Measurements from ENCODE around the gene MOB2.

The MOB2 gene

GRCh38 chr11:1448882-1449281, 37.7 kb downstream of the MOB2 start:
- ChIA-PET POLR2A (no interaction called here), CTCF (no interaction called here)
- DNase-seq (ENCODE audit: extremely low spot score): no peak
- TF ChIP-seq LEF1 (IDR thresholded peaks at IDR 0.05; ENCODE audit: borderline replicate concordance) (no peak), SP1 (IDR thresholded peaks at IDR 0.05) (no peak), ARNT (IDR thresholded peaks at IDR 0.05) (no peak), CTBP1 (IDR thresholded peaks at IDR 0.05; ENCODE audit: borderline replicate concordance) (no peak), SUZ12 (IDR thresholded peaks at IDR 0.05) (no peak), BHLHE40 (IDR thresholded peaks at IDR 0.05; ENCODE audit: borderline replicate concordance) (no peak), NFRKB (IDR thresholded peaks at IDR 0.05) (no peak), ZNF384 (IDR thresholded peaks at IDR 0.05) (no peak), FOXA1 (IDR thresholded peaks at IDR 0.05) (no peak), FOXM1 (IDR thresholded peaks at IDR 0.05; ENCODE audit: borderline replicate concordance) (no peak), ELF4 (IDR thresholded peaks at IDR 0.05) (no peak), HDGF (IDR thresholded peaks at IDR 0.05; ENCODE audit: borderline replicate concordance) (no peak), TARDBP (IDR thresholded peaks at IDR 0.05) (no peak), FOXK2 (IDR thresholded peaks at IDR 0.05) (no peak), L3MBTL2 (conservative IDR thresholded peaks at IDR 0.05) (no peak), PKNOX1 (IDR thresholded peaks at IDR 0.05) (no peak)

GRCh38 chr11:1447845-1448825, 38.4 kb downstream of the MOB2 start:
- POLR2A ChIA-PET: no interaction called here
- DNase-seq (ENCODE audit: extremely low spot score): no peak
- TF ChIP-seq LEF1 (IDR thresholded peaks at IDR 0.05; ENCODE audit: borderline replicate concordance) (no peak), FOXA1 (IDR thresholded peaks at IDR 0.05) (no peak), ZNF384 (IDR thresholded peaks at IDR 0.05) (no peak), BHLHE40 (IDR thresholded peaks at IDR 0.05; ENCODE audit: borderline replicate concordance) (no peak), SUZ12 (IDR thresholded peaks at IDR 0.05) (no peak), ARNT (IDR thresholded peaks at IDR 0.05) (no peak), FOXK2 (IDR thresholded peaks at IDR 0.05) (no peak), ELF4 (IDR thresholded peaks at IDR 0.05) (no peak), HDGF (IDR thresholded peaks at IDR 0.05; ENCODE audit: borderline replicate concordance) (no peak), TARDBP (IDR thresholded peaks at IDR 0.05) (no peak)
- CTCF ChIA-PET: no interaction called here

- CTCF ChIA-PET: no interaction called here
- TF ChIP-seq ZNF384 (IDR thresholded peaks at IDR 0.05) (no peak), SP1 (IDR thresholded peaks at IDR 0.05) (no peak), FOXM1 (IDR thresholded peaks at IDR 0.05; ENCODE audit: borderline replicate concordance) (no peak), NFRKB (IDR thresholded peaks at IDR 0.05) (no peak), LEF1 (IDR thresholded peaks at IDR 0.05; ENCODE audit: borderline replicate concordance) (no peak), FOXA1 (IDR thresholded peaks at IDR 0.05) (no peak), PKNOX1 (IDR thresholded peaks at IDR 0.05) (no peak), HDGF (IDR thresholded peaks at IDR 0.05; ENCODE audit: borderline replicate concordance) (no peak), BHLHE40 (IDR thresholded peaks at IDR 0.05; ENCODE audit: borderline replicate concordance) (no peak), CTBP1 (IDR thresholded peaks at IDR 0.05; ENCODE audit: borderline replicate concordance) (no peak), FOXK2 (IDR thresholded peaks at IDR 0.05) (no peak), L3MBTL2 (conservative IDR thresholded peaks at IDR 0.05) (no peak), ELF4 (IDR thresholded peaks at IDR 0.05) (no peak), ARNT (IDR thresholded peaks at IDR 0.05) (no peak), TARDBP (IDR thresholded peaks at IDR 0.05) (no peak), SUZ12 (IDR thresholded peaks at IDR 0.05) (no peak)
- POLR2A ChIA-PET: no interaction called here
- no peak for DNase-seq (ENCODE audit: extremely low spot score)
Observed at GRCh38 chr11:1446623-1447022, 40.0 kb downstream of the MOB2 start.

GRCh38 chr11:1445741-1446445, 40.7 kb downstream of the MOB2 start:
- TF ChIP-seq BHLHE40 (IDR thresholded peaks at IDR 0.05; ENCODE audit: borderline replicate concordance): no peak
- no peak for TF ChIP-seq SP1 (IDR thresholded peaks at IDR 0.05)
- no peak for TF ChIP-seq NFRKB (IDR thresholded peaks at IDR 0.05)
- TF ChIP-seq SUZ12 (IDR thresholded peaks at IDR 0.05): no peak
- TF ChIP-seq HDGF (IDR thresholded peaks at IDR 0.05; ENCODE audit: borderline replicate concordance): no peak
- TF ChIP-seq ZNF384 (IDR thresholded peaks at IDR 0.05): no peak
- TF ChIP-seq ARNT (IDR thresholded peaks at IDR 0.05): no peak
- TF ChIP-seq PKNOX1 (IDR thresholded peaks at IDR 0.05): no peak
- TF ChIP-seq FOXM1 (IDR thresholded peaks at IDR 0.05; ENCODE audit: borderline replicate concordance): no peak
- no peak for TF ChIP-seq TARDBP (IDR thresholded peaks at IDR 0.05)
- no peak for TF ChIP-seq L3MBTL2 (conservative IDR thresholded peaks at IDR 0.05)
- no peak for TF ChIP-seq FOXK2 (IDR thresholded peaks at IDR 0.05)
- no peak for TF ChIP-seq CTBP1 (IDR thresholded peaks at IDR 0.05; ENCODE audit: borderline replicate concordance)
- no peak for TF ChIP-seq ELF4 (IDR thresholded peaks at IDR 0.05)
- no peak for DNase-seq (ENCODE audit: extremely low spot score)
- ChIA-PET POLR2A (no interaction called here), CTCF (no interaction called here)

- DNase-seq (ENCODE audit: extremely low spot score): no peak
- TF ChIP-seq SUZ12 (IDR thresholded peaks at IDR 0.05) (no peak), NFRKB (IDR thresholded peaks at IDR 0.05) (no peak), FOXA1 (IDR thresholded peaks at IDR 0.05) (no peak), ELF4 (IDR thresholded peaks at IDR 0.05) (no peak), CTBP1 (IDR thresholded peaks at IDR 0.05; ENCODE audit: borderline replicate concordance) (no peak), PKNOX1 (IDR thresholded peaks at IDR 0.05) (no peak)
- ChIA-PET POLR2A (no interaction called here), CTCF (no interaction called here)
Observed at GRCh38 chr11:1444823-1445422, 41.7 kb downstream of the MOB2 start.

Measured in HEK293T (cell line).